Neural progenitor cell (in vitro differentiated cells): ENCODE measurements around the gene XIRP1. TPM values are rescaled to one million over a fixed set of nuclear protein-coding genes. Genes with fewer than 3 reads are reported as not detected.
A peak's percentile ranks its signal among the peaks of the same experiment; 100 is the strongest.
"Not testable (repeated sequence)": the region's sequence is repeated elsewhere in the genome, so short reads cannot be mapped to it uniquely, and the experiment has no call there.

Experiments
- DNase-seq: peaks from one replicate; pipeline ENCODE4 v3.0.0-alpha.2; 2016; ENCODE audit warnings: low spot score
- H2AFZ ChIP-seq: fragments of 200-600 bp; sonication (generic); replicated peaks from 2 replicates; pipeline ENCODE4 v1.6.1; 2016; ENCODE audit warnings: antibody characterized with exemption
- H3F3A ChIP-seq: fragments of 200-600 bp; sonication (generic); 2 replicates; pipeline ENCODE4 v1.6.1; 2016; ENCODE audit warnings: antibody characterized with exemption, low read depth
- H3K27ac ChIP-seq: fragments of 200-600 bp; sonication (generic); 2 replicates; pipeline ENCODE4 v1.5.1; 2016; ENCODE audit warnings: mild to moderate bottlenecking
- H3K27me3 ChIP-seq: fragments of 200-600 bp; sonication (generic); 2 replicates; pipeline ENCODE4 v1.6.1; 2016; ENCODE audit warnings: mild to moderate bottlenecking, moderate library complexity
- H3K36me3 ChIP-seq: fragments of 200-600 bp; sonication (generic); 2 replicates; pipeline ENCODE4 v1.5.1; 2016
- H3K4me1 ChIP-seq: fragments of 200-600 bp; sonication (generic); 2 replicates; pipeline ENCODE4 v1.6.1; 2016; ENCODE audit warnings: mixed run types
- H3K4me2 ChIP-seq: fragments of 200-600 bp; sonication (generic); 2 replicates; pipeline ENCODE4 v1.6.1; 2016
- H3K4me3 ChIP-seq: fragments of 200-600 bp; sonication (generic); 2 replicates; pipeline ENCODE4 v1.5.1; 2016
- H3K79me2 ChIP-seq: fragments of 200-600 bp; sonication (generic); 2 replicates; pipeline ENCODE4 v1.6.1; 2016; ENCODE audit warnings: low read depth
- H3K9ac ChIP-seq: fragments of 200-600 bp; sonication (generic); 2 replicates; pipeline ENCODE4 v1.6.1; 2016
- H3K9me3 ChIP-seq: fragments of 200-600 bp; sonication (generic); 2 replicates; pipeline ENCODE4 v1.5.1; 2016; ENCODE audit warnings: low read depth
- H4K20me1 ChIP-seq: fragments of 200-600 bp; sonication (generic); 2 replicates; pipeline ENCODE4 v1.6.1; 2016; ENCODE audit warnings: low read depth
- H3K27ac Mint-ChIP-seq: 3 replicates; pipeline ENCODE4 v1.8.0; 2021; ENCODE audit warnings: mixed read lengths
- H3K27me3 Mint-ChIP-seq: 2 replicates; pipeline ENCODE4 v1.8.0; 2022; ENCODE audit warnings: low read depth, mild to moderate bottlenecking, inconsistent platforms, moderate library complexity, mixed read lengths; ENCODE audit not compliant: insufficient read depth
- H3K36me3 Mint-ChIP-seq: 3 replicates; pipeline ENCODE4 v1.8.0; 2021; ENCODE audit warnings: mixed read lengths
- H3K4me1 Mint-ChIP-seq: 3 replicates; pipeline ENCODE4 v1.8.0; 2021; ENCODE audit warnings: mixed read lengths
- H3K4me3 Mint-ChIP-seq: 3 replicates; pipeline ENCODE4 v1.8.0; 2021; ENCODE audit warnings: mild to moderate bottlenecking, moderate library complexity, mixed read lengths
- H3K9me3 Mint-ChIP-seq: 3 replicates; pipeline ENCODE4 v1.8.0; 2020; ENCODE audit warnings: mixed read lengths
- EZH2 ChIP-seq: fragments of 200-600 bp; sonication (generic); IDR thresholded peaks from 2 replicates; pipeline ENCODE4 v1.6.1; 2017; ENCODE audit warnings: antibody characterized with exemption, mild to moderate bottlenecking, moderate library complexity
- EZH2phosphoT487 ChIP-seq: fragments of 200-600 bp; sonication (generic); IDR thresholded peaks from 2 replicates; pipeline ENCODE4 v1.6.1; 2017; ENCODE audit warnings: antibody characterized with exemption
- total RNA-seq: library from RNA; depleted of rRNA; stranded (reverse); fragments of >200 nt; gene quantifications from 2 replicates; pipeline ENCODE4 v1.2.3, GENCODE V29; 2015; ENCODE audit warnings: low replicate concordance
- TF ChIP-seq, protein P1 (sequence below): fragments of 200-600 bp; sonication (generic); IDR thresholded peaks from 2 replicates; pipeline ENCODE4 v1.5.1; 2017; ENCODE audit warnings: antibody characterized with exemption, mild to moderate bottlenecking

Gene XIRP1
- total RNA-seq, 1 donor from 2014 or later: not detected

DNA sequence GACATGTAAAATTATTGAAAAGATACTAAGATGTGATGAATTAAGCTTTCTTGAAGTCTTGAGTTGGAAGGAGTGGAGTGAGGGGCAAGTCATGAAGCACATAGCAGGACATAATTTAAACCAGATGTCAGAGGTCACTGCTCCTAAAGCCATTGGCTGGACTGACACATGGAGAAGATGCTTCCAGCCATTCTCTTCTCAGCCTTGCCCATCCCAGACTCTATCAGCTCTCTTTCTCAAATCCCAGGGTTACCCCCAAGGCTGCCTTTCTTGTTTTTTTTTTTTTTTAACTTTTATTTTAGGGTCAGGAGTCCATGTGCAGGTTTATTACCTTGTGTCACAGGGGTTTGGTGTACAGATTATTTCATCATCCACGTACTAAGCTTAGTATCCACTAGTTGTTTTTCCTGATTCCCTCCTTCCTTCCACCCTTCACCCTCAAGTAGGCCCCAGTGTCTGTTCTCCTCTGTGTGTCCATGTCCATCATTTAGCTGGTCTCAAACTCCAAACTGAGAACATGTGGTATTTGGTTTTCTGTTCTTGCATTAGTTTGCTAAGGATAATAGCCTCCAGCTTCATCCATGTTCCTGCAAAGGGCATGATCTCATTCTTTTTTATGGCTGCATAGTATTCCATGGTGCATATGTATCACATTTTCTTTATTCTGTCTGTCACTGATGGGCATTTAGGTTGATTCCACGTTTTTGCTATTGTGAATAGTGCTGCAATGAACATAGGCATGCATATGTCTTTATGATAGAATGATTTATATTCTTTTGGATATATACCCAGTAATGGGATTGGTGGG, 18.9 kb downstream of the XIRP1 start:
- H3K4me3 ChIP-seq: no peak overlapping the region

DNA sequence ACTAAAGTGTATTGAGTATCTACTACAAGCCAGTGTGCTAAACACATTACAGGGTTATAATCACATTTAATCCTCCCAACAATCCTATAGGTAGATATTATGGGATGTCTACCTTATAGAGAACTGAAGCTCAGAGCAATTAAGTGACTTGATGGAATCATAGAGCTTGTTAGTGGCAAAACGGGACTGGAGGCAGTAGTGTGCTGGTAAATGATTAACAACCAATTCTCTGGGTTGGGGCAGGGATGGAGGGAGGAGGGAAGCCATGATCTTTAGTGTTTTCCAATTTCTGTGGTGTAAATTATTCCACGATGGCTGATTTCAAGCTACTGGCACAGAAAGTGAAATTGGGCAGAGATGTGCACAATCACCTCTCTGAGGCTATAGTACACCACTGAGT, 20.5 kb downstream of the XIRP1 start:
- H3F3A ChIP-seq: peaks cover 2% of the 10 kb centered on the region
- no peaks in the 10 kb centered on the region for H3K27me3 ChIP-seq
- H3K4me2 ChIP-seq: no peak overlapping the region
- H3K4me3 ChIP-seq: no peak overlapping the region
- no peaks in the 10 kb centered on the region for H3K36me3 Mint-ChIP-seq
- DNase-seq: no peak
- H3K9ac ChIP-seq: no peak overlapping the region
- H3K79me2 ChIP-seq: no peaks in the 10 kb centered on the region
- no peaks in the 10 kb centered on the region for H3K36me3 ChIP-seq
- H3K4me1 ChIP-seq: peaks cover 4% of the 10 kb centered on the region
- no peaks in the 10 kb centered on the region for H4K20me1 ChIP-seq
- H3K4me3 Mint-ChIP-seq: no peak overlapping the region
- no peak overlapping the region for H3K27ac ChIP-seq
- H3K9me3 ChIP-seq: no peaks in the 10 kb centered on the region
- H3K27ac Mint-ChIP-seq: peak overlapping the region; percentile 26
- H3K4me1 Mint-ChIP-seq: peaks cover 23% of the 10 kb centered on the region
- TF ChIP-seq EZH2phosphoT487 (no peak), EZH2 (no peak)
- TF ChIP-seq, protein P1, sequence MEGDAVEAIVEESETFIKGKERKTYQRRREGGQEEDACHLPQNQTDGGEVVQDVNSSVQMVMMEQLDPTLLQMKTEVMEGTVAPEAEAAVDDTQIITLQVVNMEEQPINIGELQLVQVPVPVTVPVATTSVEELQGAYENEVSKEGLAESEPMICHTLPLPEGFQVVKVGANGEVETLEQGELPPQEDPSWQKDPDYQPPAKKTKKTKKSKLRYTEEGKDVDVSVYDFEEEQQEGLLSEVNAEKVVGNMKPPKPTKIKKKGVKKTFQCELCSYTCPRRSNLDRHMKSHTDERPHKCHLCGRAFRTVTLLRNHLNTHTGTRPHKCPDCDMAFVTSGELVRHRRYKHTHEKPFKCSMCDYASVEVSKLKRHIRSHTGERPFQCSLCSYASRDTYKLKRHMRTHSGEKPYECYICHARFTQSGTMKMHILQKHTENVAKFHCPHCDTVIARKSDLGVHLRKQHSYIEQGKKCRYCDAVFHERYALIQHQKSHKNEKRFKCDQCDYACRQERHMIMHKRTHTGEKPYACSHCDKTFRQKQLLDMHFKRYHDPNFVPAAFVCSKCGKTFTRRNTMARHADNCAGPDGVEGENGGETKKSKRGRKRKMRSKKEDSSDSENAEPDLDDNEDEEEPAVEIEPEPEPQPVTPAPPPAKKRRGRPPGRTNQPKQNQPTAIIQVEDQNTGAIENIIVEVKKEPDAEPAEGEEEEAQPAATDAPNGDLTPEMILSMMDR: no peak
- peaks cover 4% of the 10 kb centered on the region for H3K9me3 Mint-ChIP-seq
- H2AFZ ChIP-seq: no peak overlapping the region
- peaks cover 4% of the 10 kb centered on the region for H3K27me3 Mint-ChIP-seq

More for the DNA sequence above, 18.9 kb downstream of the XIRP1 start:
- Histone ChIP-seq H4K20me1 (no peaks in the 10 kb centered on the region), H2AFZ (no peak overlapping the region), H3K79me2 (no peaks in the 10 kb centered on the region), H3K4me2 (no peak overlapping the region), H3K27ac (no peak overlapping the region), H3K36me3 (no peaks in the 10 kb centered on the region), H3K9ac (no peak overlapping the region), H3F3A (peaks cover 8% of the 10 kb centered on the region), H3K9me3 (no peaks in the 10 kb centered on the region), H3K4me1 (peaks cover 15% of the 10 kb centered on the region), H3K27me3 (peaks cover under 1% of the 10 kb centered on the region)
- Mint-ChIP-seq H3K27me3 (peaks cover 4% of the 10 kb centered on the region), H3K27ac (no peak overlapping the region), H3K4me1 (peaks cover 35% of the 10 kb centered on the region), H3K9me3 (peaks cover 4% of the 10 kb centered on the region), H3K36me3 (no peaks in the 10 kb centered on the region), H3K4me3 (no peak overlapping the region)
- TF ChIP-seq, protein P1: no peak
- no peak for TF ChIP-seq EZH2phosphoT487
- TF ChIP-seq EZH2: no peak
- no peak for DNase-seq

DNA sequence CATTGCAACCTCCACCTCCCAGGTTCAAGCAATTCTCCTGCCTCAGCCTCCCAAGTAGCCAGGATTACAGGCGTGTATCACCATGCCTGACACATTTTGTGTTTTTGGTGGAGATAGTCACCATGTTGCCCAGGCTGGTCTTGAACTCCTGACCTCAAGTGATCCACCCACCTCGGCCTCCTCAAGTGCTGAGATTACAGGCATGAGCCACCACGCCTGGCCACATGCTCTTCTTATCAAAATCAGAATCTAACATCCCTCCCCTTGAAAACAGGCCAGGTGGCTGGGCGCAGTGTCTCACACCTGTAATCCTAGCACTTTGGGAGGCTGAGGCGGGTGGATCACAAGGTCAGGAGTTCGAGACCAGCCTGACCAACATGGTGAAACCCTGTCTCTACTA, 21.5 kb downstream of the XIRP1 start:
- not testable (repeated sequence) for H2AFZ ChIP-seq, H3K4me3 Mint-ChIP-seq, H3K4me2 ChIP-seq, H3K36me3 Mint-ChIP-seq, H3K9ac ChIP-seq, H3K36me3 ChIP-seq, H3K27ac Mint-ChIP-seq, H3F3A ChIP-seq, H3K27me3 ChIP-seq, H3K9me3 Mint-ChIP-seq, H3K27ac ChIP-seq, H4K20me1 ChIP-seq, H3K79me2 ChIP-seq, H3K4me1 ChIP-seq, DNase-seq, H3K4me3 ChIP-seq, H3K9me3 ChIP-seq, H3K27me3 Mint-ChIP-seq
- H3K4me1 Mint-ChIP-seq: peaks cover 24% of the 10 kb centered on the region

DNA sequence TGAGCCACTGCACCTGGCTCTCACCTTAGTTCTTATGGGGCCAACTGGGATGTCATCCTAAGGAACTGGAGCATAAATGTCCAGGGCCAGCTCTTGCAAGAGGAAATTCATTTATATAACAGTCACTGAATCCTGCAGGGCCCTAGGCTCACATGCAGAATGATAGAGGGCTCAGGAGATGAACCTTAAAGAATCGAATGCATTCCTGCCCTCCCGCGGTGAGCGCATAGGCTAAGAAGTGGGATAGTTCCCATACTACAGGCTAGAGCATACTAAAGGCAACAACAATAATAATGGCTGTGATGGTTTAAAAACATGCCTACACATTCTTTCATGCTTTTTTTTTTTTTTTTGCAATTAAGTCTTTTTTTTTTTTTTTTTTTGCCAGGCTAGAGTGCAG, 21.9 kb downstream of the XIRP1 start:
- H4K20me1 ChIP-seq: no peaks in the 10 kb centered on the region
- no peaks in the 10 kb centered on the region for H3K79me2 ChIP-seq
- H3K4me3 ChIP-seq: no peak overlapping the region
- no peaks in the 10 kb centered on the region for H3K36me3 ChIP-seq
- DNase-seq: peak; percentile 69
- H3K9me3 ChIP-seq: no peaks in the 10 kb centered on the region
- TF ChIP-seq, protein P1: no peak
- TF ChIP-seq EZH2 (no peak), EZH2phosphoT487 (no peak)
- no peak overlapping the region for H2AFZ ChIP-seq
- no peak overlapping the region for H3K9ac ChIP-seq
- H3K4me1 ChIP-seq: peaks cover 4% of the 10 kb centered on the region
- H3K27me3 ChIP-seq: no peaks in the 10 kb centered on the region
- peaks cover 4% of the 10 kb centered on the region for H3K9me3 Mint-ChIP-seq
- no peaks in the 10 kb centered on the region for H3K36me3 Mint-ChIP-seq
- peaks cover 22% of the 10 kb centered on the region for H3K4me1 Mint-ChIP-seq
- no peak overlapping the region for H3K4me3 Mint-ChIP-seq
- no peak overlapping the region for H3K27ac ChIP-seq
- H3K27ac Mint-ChIP-seq: no peak overlapping the region
- H3F3A ChIP-seq: no peaks in the 10 kb centered on the region
- peaks cover 4% of the 10 kb centered on the region for H3K27me3 Mint-ChIP-seq
- no peak overlapping the region for H3K4me2 ChIP-seq
